HepG2 (cell line): ENCODE data around the gene FBLIM1. TPM values are rescaled to one million over a fixed set of nuclear protein-coding genes. Genes with fewer than 3 reads are reported as not detected.

Experiments
- CEBPB ChIP-seq: IDR thresholded peaks from 2 replicates; pipeline ENCODE4 v1.6.1; 2011; ENCODE audit warnings: low read depth, low read length, improper control_type of control experiment, borderline replicate concordance
- GZF1 ChIP-seq: sonication (generic); formaldehyde crosslinking; IDR thresholded peaks from 2 replicates; pipeline ENCODE4 v1.5.1; 2020; ENCODE audit warnings: mild to moderate bottlenecking, missing genetic modification reagents
- KLF12 ChIP-seq: sonication (generic); formaldehyde crosslinking; IDR thresholded peaks from 2 replicates; pipeline ENCODE4 v1.4.0; 2020; ENCODE audit warnings: missing genetic modification reagents, borderline replicate concordance
- NR2F6 ChIP-seq, 2 experiments: IDR thresholded peaks; 2 replicates each; pipeline ENCODE4 v1.6.1; 2016; ENCODE audit warnings: antibody characterized with exemption in 1 of 2, mild to moderate bottlenecking in 1 of 2
- PCBP1 ChIP-seq: fragments of 200-400 bp; formaldehyde crosslinking; IDR thresholded peaks from 2 replicates; pipeline ENCODE4 v1.6.1; 2017; ENCODE audit warnings: mild to moderate bottlenecking, low read depth, low read length, borderline replicate concordance
- POLR2G ChIP-seq: fragments of 200-400 bp; formaldehyde crosslinking; IDR thresholded peaks from 2 replicates; pipeline ENCODE4 v1.6.1; 2018; ENCODE audit warnings: mild to moderate bottlenecking, low read depth, low read length, moderate library complexity
- TOPORS ChIP-seq: sonication (generic); formaldehyde crosslinking; IDR thresholded peaks from 2 replicates; pipeline ENCODE4 v1.8.0; 2023; ENCODE audit warnings: mild to moderate bottlenecking, missing genetic modification reagents
- ZNF577 ChIP-seq: sonication (generic); formaldehyde crosslinking; IDR thresholded peaks from 2 replicates; pipeline ENCODE4 v1.4.0; 2020; ENCODE audit warnings: mild to moderate bottlenecking, low read depth, missing genetic modification reagents, borderline replicate concordance
- ZNF605 ChIP-seq: sonication (generic); formaldehyde crosslinking; IDR thresholded peaks from 2 replicates; pipeline ENCODE4 v1.8.0; 2022; ENCODE audit warnings: mild to moderate bottlenecking, missing genetic modification reagents
- polyA plus RNA-seq, 8 experiments: library from polyadenylated mRNA; depleted of rRNA in 3 of 8; stranded (reverse) in 7 of 8; unstranded in 1 of 8; fragments of >200 nt; fragmentation: Illumina TruSeq in 4 of 8; extraction: Trizol in 4 of 8; gene quantifications; 2 replicates each; pipeline versions ENCODE4 v1.2.1 to v1.2.3, GENCODE V29; 2011 to 2016; ENCODE audit warnings: low read depth in 4 of 8, missing spikeins in 1 of 8, mixed read lengths in 1 of 8; ENCODE audit not compliant: insufficient read depth in 1 of 8
- total RNA-seq, 5 experiments: library from RNA; depleted of rRNA; stranded (reverse); fragments of >200 nt; fragmentation: Illumina TruSeq; extraction: Trizol; gene quantifications; 2 replicates each; pipeline ENCODE4 v1.2.3, GENCODE V29; 2016; ENCODE audit warnings: low read depth in 1 of 5
- TF ChIP-seq, protein P1 (sequence below): sonication (generic); formaldehyde crosslinking; conservative IDR thresholded peaks from 2 replicates; pipeline ENCODE4 v1.8.0; 2022; ENCODE audit warnings: mild to moderate bottlenecking, moderate library complexity, missing genetic modification reagents
- TF ChIP-seq, protein P2 (sequence below): sonication (generic); formaldehyde crosslinking; IDR thresholded peaks from 2 replicates; pipeline ENCODE4 v1.4.0; 2020; ENCODE audit warnings: mild to moderate bottlenecking, missing genetic modification reagents
- TF ChIP-seq, protein P3 (sequence below): sonication (generic); formaldehyde crosslinking; IDR thresholded peaks from 2 replicates; pipeline ENCODE4 v1.4.0; 2020; ENCODE audit warnings: missing genetic modification reagents, low read depth, mild to moderate bottlenecking, borderline replicate concordance
- TF ChIP-seq, protein P4 (sequence below), 2 experiments: fragments of 450-650 bp in 1 of 2; sonication (generic) in 1 of 2; formaldehyde crosslinking in 1 of 2; IDR thresholded peaks; 2 replicates each; pipeline versions ENCODE4 v1.6.1 to v1.8.0; 2016 to 2022; ENCODE audit warnings: antibody characterized with exemption in 1 of 2, mild to moderate bottlenecking in 1 of 2, missing genetic modification reagents in 1 of 2
- TF ChIP-seq, protein P5 (sequence below): sonication (generic); formaldehyde crosslinking; IDR thresholded peaks from 2 replicates; pipeline ENCODE4 v1.4.0; 2020; ENCODE audit warnings: mild to moderate bottlenecking, low read depth, missing genetic modification reagents

The FBLIM1 gene
- total and polyA plus RNA-seq, 2 of the 13 experiments (the other 11 are each of a cell fraction or from before 2014, with no cell fraction given): 10.6 to 23.0 TPM

DNA sequence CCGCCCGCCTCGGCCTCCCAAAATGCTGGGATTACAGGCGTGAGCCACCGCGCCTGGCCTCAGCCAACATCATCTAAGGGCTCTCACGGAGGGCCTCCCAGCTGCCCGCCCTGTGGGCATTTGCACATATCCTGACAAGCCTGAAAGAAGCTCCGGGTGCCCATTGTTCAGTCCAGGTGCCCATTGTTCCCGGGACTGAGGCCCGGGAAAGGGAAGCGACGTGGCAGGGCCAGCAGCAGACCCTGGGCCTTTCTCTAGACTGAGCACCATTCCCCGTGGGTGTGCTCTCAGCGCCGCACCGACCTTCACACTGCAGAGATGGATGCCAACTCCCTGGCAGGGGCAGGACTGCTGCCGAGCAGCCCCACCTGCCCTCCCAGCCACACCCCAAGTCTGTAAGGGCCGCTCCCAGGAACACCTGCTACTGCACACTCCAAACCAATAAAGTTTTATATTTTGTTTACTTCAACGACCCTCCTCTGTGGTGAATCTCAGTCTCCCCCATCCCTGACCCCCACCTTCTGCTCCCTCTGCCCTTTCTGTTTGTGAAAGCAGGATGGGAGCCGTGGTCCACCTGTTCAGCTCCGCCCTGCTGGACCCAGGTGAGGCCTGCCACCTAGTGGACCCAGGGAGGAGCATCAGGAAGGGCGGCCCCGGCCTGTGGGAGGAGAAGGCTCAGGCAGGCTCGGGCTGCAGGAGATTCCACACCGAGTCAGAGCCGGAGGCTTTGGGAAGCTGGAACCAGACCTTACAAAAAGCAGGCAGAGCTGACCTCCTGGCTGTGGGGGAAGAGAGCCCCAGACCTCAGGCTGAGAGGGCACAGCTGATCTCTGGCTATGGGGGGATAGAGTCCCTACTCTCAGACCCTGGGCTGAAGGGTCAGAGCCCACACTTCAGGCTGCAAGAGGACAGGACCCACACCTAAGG, 17.4 kb upstream of the FBLIM1 start (continued):
- TF ChIP-seq, protein P1, sequence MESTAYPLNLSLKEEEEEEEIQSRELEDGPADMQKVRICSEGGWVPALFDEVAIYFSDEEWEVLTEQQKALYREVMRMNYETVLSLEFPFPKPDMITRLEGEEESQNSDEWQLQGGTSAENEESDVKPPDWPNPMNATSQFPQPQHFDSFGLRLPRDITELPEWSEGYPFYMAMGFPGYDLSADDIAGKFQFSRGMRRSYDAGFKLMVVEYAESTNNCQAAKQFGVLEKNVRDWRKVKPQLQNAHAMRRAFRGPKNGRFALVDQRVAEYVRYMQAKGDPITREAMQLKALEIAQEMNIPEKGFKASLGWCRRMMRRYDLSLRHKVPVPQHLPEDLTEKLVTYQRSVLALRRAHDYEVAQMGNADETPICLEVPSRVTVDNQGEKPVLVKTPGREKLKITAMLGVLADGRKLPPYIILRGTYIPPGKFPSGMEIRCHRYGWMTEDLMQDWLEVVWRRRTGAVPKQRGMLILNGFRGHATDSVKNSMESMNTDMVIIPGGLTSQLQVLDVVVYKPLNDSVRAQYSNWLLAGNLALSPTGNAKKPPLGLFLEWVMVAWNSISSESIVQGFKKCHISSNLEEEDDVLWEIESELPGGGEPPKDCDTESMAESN (CRISPR knock-in tag): peak; percentile 66; the same call in 1 of the 2 replicates
- TF ChIP-seq, protein P2, sequence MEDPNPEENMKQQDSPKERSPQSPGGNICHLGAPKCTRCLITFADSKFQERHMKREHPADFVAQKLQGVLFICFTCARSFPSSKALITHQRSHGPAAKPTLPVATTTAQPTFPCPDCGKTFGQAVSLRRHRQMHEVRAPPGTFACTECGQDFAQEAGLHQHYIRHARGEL (CRISPR knock-in tag): no peak
- no peak for TF ChIP-seq TOPORS (CRISPR knock-in tag)
- TF ChIP-seq, protein P3, sequence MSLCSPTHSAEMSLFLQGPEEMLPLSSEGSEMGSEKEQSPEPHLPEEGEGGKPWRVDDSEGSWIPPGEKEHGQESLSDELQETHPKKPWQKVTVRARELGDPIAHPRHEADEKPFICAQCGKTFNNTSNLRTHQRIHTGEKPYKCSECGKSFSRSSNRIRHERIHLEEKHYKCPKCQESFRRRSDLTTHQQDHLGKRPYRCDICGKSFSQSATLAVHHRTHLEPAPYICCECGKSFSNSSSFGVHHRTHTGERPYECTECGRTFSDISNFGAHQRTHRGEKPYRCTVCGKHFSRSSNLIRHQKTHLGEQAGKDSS (CRISPR knock-in tag): 0 out of 2 replicates have a peak, but pooled peaks have one; percentile 27
- no peak for TF ChIP-seq ZNF605 (CRISPR knock-in tag)
- TF ChIP-seq, protein P4, sequence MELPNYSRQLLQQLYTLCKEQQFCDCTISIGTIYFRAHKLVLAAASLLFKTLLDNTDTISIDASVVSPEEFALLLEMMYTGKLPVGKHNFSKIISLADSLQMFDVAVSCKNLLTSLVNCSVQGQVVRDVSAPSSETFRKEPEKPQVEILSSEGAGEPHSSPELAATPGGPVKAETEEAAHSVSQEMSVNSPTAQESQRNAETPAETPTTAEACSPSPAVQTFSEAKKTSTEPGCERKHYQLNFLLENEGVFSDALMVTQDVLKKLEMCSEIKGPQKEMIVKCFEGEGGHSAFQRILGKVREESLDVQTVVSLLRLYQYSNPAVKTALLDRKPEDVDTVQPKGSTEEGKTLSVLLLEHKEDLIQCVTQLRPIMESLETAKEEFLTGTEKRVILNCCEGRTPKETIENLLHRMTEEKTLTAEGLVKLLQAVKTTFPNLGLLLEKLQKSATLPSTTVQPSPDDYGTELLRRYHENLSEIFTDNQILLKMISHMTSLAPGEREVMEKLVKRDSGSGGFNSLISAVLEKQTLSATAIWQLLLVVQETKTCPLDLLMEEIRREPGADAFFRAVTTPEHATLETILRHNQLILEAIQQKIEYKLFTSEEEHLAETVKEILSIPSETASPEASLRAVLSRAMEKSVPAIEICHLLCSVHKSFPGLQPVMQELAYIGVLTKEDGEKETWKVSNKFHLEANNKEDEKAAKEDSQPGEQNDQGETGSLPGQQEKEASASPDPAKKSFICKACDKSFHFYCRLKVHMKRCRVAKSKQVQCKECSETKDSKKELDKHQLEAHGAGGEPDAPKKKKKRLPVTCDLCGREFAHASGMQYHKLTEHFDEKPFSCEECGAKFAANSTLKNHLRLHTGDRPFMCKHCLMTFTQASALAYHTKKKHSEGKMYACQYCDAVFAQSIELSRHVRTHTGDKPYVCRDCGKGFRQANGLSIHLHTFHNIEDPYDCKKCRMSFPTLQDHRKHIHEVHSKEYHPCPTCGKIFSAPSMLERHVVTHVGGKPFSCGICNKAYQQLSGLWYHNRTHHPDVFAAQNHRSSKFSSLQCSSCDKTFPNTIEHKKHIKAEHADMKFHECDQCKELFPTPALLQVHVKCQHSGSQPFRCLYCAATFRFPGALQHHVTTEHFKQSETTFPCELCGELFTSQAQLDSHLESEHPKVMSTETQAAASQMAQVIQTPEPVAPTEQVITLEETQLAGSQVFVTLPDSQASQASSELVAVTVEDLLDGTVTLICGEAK (IDR thresholded peaks at IDR 0.05): no peak
- TF ChIP-seq, protein P4 (CRISPR knock-in tag; IDR thresholded peaks at IDR 0.05): peak; percentile 50; the same call in 1 of the 2 replicates
- TF ChIP-seq ZNF577 (CRISPR knock-in tag): no peak
- peak; percentile 44; the same call in 1 of the 2 replicates for TF ChIP-seq NR2F6 (IDR thresholded peaks at IDR 0.05)
- peak; percentile 73; the same call in 1 of the 2 replicates for TF ChIP-seq NR2F6 (CRISPR knock-in tag; IDR thresholded peaks at IDR 0.05)
- no peak for TF ChIP-seq CEBPB
- no peak; the same call in 1 of the 2 replicates for TF ChIP-seq GZF1 (CRISPR knock-in tag)
- TF ChIP-seq PCBP1: no peak
- TF ChIP-seq KLF12: peak; percentile 74; the same call in 1 of the 2 replicates
- TF ChIP-seq, protein P5, sequence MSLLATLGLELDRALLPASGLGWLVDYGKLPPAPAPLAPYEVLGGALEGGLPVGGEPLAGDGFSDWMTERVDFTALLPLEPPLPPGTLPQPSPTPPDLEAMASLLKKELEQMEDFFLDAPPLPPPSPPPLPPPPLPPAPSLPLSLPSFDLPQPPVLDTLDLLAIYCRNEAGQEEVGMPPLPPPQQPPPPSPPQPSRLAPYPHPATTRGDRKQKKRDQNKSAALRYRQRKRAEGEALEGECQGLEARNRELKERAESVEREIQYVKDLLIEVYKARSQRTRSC (CRISPR knock-in tag): no peak
- no peak for TF ChIP-seq POLR2G
